HG03571 (cell line): ENCODE results near the gene SOS1.
"Not testable (repeated sequence)": the region's sequence is repeated elsewhere in the genome, so short reads cannot be mapped to it uniquely, and the experiment has no call there.

ENCODE experiments used
- ATAC-seq: cut with Tn5 transposase; IDR thresholded peaks from one replicate; pipeline ENCODE4 v1.9.1; 2021; ENCODE audit not compliant: unreplicated experiment

SOS1 gene

DNA sequence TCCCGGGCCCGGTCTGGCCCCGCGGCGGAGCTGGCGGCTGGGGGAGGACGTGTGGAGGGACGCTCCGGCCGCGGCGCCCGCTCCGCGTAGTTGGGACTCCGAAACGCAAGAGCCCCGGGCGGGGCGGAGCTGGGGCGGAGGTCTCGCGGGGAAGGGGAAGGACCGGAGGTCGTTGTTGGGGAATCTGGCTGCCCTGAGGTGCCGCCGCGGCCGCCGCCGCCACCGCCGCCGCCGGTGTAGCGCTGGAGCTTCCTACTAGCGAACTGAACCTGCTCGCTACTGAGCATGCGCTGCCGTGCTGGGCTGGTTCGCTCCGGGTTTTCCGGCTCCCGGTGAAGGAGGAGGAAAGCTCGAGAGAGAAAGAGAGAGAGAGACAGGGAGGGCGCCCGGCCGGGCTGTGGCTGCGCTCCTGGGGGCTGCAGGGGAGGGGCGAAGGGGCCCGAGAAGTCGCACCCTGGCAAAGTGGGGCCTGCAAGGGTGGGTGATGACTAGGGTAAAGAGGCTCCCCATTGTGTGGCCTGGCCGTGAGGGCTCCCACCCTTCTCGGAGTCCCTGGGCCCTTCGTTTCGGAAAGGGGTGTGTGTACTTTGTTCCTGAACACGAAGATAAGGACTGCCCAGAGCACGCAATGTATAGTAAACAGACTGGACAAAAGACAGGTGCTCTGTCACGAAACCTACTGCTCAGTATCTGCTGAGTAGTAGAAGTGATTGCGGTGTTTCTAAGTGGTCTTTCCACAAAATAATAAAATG lies at the start of gene SOS1:
TSS of gene SOS1 (minus strand) at position 281 of the 752 bp plus-strand sequence. CDS start 629 bp downstream, outside the sequence.
- peak; percentile 44 for ATAC-seq

DNA sequence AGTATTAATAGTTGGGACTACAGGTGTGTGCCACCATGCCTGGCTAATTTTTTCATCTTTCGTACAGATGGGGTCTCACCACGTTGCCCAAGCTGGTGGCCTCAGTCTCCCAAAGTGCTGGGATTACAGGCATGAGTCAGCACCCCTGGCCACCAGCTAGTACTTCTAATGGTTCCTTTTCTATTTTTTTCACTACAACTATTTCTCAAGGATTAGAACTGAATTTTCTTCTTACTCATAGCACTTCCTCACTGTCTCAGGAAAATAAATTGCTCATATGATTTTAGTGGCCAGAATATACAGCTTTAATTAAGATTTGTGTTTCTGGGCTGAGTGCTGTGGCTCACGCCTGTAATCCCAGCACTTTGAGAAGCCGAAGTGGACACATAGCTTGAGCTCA lies 43.2 kb upstream of the SOS1 start:
- ATAC-seq = no peak

DNA sequence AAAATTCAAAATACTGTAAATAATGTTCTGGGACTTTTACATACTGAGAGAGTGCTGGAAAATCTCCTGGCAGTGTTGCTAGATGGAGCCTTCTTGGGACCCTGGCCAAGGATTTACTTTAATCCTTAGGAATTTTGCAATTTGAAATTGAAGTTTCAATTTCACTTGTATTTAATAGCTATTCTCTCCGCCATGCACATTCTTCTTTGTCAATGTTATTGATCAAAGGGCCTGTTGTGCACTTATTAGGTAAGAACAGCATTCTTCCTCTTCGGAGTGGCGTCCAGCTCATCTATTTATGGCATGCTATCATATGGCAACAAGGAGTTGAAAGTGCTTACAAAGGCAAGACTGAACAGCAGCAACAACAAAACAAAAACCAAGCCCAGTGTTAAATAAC lies 40.1 kb upstream of the SOS1 start:
- ATAC-seq = no peak

DNA sequence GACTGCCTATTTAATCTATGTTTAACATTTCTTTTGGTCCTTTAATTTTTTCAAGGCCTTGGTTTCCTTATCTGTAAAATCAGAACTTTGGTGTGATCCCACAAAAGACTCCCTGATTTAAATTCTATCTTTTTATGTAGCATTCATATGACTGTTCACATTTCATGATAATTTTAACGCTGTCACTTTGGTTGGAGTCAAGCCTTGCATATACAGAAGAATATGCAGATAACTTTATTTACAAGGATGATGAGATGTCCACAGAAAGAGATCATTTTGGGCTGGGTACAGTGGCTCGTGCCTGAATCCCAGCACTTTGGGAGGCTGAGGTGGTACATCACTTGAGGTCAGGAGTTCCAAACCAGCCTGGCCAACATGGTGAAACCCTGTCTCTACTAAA lies 38.4 kb upstream of the SOS1 start:
- no peak for ATAC-seq

DNA sequence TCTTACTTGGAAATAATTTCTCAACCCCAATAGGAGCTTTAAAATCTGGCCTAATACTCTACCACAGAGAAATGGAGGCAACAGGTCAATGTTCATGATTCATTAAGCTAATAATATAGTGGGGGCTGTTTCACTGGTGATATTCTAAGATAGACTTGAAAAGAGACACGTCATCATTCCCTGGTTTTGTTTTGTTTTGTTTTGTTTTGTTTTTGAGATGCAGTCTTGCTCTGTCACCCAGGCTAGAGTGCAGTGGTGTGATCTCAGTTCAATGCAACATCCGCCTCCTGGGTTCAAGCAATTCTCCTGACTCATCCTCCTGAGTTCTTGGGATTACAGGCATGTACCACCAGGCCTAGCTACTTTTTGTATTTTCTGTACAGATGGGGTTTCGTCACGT lies 37.5 kb upstream of the SOS1 start:
- ATAC-seq = no peak

DNA sequence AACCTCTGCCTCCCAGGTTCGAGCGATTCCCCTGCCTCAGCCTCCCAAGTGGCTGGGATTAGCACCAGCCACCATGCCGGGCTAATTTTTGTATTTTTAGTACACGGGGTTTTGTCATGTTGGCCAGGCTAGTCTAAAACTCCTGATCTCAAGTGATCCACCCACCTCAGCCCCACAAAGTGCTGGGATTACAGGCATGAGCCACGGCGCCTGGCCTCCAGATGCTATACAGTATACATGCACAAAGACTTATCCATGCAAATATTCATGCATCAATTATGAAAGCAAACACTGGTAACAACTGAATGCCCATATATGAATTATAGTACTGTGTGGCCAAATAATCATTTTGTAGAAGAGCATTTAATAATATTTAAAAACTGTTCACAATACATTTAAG lies 36.0 kb upstream of the SOS1 start:
- ATAC-seq = no peak

DNA sequence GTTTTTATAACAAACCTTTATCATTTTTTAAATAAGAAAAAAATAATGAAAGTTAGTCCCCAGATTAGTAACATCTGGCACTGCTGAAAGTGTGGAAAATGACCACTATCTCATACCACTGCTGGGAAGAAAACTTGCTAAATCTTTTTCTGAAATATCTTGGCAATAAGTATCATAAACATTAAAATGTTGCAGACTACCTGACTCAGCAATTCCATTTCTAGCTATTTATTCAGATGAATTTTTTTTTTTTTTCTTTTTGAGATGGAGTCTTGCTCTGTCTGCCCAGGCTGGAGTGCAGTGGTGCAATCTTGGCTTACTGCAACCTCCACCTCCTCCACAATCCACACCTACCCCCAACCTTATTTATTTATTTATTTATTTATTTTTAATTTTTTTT lies 35.3 kb upstream of the SOS1 start:
- ATAC-seq = no peak

DNA sequence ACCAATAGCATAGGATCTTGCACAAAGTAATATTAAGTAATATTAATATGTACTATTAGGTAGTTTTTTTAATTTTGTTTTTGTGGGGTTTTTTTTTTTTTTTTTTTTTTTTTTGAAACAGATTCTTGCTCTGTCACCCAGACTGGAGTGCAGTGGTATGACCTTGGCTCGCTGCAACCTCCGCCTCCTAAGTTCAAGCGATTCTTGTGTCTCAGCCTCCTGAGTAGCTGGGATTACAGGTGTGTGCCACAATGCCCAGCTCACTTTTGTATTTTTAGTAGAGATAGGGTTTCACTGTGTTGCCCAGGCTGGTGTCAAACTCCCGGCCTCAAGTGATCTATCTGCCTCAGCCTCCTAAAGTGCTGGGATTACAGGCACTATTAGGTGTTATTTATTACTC lies 34.7 kb upstream of the SOS1 start:
- ATAC-seq = not testable (repeated sequence)

DNA sequence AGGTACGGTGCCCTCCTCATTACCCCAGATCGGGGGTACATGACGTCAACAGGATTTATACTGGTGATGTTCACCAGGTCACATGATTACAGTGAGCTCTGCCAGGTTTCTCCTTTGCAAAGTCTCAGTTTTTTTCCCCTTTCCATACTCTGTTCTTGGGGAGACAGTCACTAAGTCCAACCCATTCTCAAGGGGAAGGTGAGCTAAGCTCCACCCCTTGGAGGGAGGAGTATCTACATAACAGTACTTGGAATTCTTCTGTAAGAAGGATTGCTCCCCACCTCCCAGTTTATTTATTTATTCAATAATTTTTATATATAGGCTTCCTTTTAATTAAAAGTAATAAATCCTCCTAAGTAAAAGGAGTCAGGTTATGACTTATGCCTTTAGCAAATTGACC lies 34.1 kb upstream of the SOS1 start:
- no peak for ATAC-seq

DNA sequence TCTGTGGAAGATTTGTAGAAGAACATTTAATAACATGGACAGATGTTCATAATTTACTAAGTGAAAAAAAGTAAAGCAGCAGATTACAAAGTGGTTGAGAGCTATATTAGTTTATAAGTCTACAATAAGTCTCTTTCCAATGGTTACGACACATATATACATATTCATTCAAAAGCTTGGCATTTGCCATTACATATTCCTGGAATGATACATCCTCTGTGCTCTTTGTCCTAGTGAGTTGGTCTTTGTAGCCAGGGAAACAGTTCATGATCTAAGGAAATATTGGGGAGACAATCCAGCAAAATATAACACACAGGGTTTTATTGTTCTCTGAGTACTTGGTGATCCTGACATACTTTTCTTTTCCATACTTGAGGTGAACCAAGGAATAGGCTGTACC lies 32.5 kb upstream of the SOS1 start:
- ATAC-seq = no peak

DNA sequence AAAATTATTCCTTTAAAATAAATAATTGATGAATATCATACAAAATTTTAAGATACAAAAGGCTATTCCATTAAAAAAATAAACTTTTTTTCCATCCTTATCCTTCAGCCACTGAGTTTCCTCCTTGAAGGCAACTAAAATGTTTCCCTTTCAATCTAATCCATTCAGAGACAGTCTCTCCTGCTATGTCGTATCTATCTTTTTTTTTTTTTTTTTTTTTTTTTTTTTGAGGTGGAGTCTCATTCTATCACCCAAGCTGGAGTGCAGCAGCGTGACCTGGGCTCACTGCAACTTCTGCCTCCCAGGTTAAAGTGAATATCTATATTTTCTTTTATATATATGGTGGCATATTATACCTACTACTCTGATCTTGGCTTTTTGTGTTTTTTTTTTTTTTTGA lies 31.7 kb upstream of the SOS1 start:
- no peak for ATAC-seq

DNA sequence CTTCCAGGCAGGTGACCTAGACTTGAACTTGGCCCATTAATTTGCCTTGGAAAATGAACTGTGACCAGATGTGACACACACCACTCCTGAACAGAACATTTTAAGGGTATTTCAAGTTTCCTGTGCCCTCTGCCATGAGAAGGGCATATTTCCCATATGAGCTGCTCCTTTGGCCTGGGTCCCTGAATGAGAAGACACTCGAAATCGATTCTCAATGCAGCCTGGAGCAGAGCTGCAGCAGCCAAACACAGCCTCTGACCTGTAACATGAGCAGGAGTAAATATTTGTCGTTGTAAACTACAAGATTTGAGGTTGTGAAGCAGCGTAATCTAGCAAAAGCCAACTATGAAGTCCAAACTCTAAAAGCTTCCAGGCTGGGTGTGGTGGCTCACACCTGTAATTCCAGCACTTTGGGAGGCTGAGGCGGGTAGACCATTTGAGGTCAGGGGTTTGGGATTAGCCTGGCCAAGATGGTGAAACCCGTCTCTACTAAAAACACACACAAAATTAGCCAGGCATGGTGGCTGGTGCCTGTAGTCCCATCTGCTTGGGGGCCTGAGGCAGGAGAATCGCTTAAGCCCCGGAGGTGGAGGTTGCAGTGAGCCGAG lies 30.1 kb upstream of the SOS1 start:
- ATAC-seq = no peak

DNA sequence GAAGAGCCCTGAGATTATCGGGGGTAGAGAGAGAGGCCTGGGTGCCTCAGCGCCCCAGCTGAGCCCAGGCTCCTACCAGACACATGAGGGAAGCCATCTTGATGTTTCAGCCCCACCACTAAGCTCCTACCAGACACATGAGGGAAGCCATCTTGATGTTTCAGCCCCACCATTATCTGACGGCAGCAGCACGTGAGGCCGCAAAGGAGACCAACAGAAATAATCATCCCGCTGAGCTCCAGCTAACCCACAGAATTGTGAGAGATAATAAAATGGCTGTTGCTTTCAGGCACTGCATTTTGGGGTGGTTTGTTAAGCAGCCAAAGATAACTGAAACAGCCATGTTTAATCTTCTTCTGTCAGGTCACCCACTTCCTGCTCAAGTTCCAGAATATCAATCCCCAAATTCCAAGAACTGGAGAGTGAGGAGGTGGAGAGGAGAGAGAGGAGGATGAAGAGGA lies 29.3 kb upstream of the SOS1 start:
- no peak for ATAC-seq

DNA sequence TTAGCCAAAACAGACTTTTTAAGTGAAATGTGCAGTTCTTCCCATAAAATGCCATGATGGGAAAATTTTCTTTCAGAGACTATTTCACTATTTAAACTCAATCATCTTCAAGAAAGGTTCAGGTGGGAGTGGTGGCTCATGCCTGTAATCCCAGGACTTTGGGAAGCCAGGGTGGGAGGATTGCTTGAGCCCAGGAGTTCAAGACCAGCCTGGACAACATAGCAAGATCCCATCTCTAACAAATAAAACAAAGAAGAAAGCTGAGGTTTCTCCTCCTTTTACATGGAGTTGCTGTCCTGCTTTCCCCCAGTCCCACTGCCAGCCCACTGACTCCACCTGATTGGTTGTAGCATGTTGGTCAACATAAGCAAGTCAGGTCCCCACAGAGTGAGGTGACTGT lies 25.8 kb upstream of the SOS1 start:
- no peak for ATAC-seq

DNA sequence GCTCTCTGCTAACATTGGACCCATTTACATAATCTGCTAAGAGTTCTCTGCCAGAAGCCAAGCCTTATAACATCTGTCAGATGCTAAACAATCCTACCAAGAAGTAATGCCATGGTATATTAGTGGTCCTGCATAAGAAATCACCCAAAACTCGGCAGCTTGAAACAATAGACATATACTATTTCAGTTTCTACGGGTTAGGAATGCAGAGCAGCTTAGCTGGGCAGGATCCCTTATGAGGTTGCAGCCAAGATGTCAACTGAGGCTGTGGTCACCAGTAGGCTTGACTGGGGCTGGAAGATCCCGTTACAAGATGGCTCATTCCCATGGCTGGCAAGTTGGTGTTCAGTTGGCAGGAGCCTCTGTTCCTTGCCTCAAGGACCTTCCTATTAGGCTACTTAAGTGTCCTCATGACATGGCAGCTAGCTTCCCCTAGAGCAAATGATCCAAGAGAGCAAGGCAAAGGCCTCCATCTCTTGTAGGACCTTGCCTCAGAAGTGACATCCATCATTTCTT lies 25.1 kb upstream of the SOS1 start:
- ATAC-seq = no peak

DNA sequence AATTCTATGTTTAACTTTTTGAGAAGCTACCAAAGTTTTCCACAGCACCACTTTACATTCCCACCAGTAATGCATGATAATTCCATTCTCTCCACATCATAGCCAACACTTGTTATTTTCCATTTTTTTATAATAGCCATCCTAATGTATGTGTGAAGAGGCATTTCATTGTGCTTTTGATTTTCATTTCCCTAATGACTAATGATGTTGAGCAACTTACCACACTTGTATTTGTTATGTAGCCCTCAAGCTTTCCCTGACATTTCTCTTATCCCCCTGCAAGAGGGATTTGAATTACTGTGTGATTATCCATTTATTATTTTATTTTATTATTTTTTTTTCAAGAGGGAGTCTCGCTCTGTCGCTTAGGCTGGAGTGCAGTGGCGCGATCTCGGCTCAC lies 23.6 kb upstream of the SOS1 start:
- ATAC-seq = no peak

DNA sequence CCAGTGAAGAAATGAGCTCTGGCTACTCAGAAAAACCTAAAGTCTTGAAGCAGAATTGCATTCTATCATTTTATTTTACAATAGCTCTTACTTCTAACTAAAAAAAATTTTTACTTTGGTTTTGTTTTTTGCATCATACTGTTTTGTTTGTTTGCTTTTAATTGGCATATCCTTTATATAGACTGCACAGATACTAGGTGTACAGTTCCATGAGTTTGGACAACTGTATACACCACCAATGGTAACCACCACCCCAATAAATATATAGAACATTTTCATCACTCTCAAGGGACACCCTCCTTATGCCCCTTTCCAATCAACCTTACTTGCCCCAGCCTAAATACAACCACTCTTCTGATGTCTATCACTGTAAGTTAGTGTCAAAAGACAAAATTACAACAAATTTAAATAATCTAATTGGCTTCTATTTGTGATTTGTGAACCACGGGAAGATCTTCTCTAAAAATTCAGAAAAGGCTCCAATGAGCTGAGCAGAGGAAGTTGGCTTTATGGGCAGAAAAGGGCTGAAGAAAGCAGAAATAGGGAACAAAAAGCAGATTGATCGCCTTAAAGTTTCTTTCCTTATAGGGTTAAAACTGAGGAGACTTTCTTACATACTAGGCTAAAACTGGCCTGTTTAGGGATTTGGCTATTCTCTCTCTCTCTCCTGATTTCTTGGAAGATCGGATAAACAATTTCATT lies 22.2 kb upstream of the SOS1 start:
- ATAC-seq = no peak

DNA sequence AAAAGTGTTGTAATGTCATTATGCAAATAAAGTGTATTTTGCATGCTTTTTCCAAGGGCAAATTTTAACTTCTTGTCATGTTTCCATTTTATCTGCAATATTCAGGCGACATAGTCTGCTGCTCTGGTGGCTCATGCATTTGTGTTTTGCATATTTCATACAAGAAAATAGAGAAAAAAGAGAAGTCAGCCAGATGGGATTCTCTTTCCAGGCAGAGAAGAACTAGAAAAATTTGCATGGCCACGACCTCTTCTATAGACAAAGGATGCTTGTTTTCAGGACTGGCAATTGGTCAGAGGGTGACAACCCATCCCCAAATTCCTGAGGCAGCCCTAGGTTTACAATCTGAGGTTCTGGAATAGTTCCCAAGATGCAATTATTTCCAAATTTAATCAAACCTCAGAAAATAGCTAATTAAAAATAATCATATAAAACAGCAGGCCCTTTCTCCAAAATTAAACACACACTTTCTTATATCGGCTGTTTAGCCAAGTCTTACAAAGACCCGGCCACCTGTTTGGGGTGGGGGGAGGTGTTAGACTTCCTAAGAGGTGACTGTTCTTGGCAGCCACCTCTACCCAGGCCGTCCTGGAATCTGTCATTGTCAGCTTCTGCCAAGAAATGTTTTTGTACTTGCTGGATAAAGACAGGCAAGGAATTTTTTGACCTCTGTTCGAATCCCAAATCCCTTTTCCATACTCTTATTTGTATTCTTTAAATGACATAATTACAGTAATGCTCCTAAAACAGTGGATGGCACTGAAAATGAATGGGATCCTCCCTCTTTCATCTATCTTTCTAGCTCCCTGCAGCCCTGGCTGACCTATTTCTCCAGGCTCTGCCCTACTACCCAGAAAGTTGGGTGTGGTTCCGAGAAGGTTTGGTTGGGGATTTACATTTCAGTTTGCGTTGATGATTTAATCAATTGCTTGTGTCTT lies 20.8 kb upstream of the SOS1 start:
- ATAC-seq = no peak

DNA sequence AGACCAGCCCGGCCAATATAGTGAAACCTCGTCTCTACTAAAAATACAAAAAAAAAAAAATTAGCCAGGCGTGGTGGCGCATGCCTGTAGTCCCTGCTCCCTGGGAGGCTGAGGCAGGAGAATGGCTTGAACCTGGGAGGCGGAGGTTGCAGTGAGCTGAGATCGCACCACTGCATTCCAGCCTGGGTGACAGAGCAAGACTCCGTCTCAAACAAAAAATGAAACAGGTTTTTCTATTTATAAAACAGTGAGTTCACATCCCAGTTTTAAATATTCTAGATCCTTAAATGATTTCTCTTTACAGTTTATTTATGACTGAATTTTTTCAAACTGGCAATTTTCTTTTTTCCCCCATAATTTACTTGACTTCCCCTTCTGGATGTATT lies 20.1 kb upstream of the SOS1 start:
- ATAC-seq = not testable (repeated sequence)

DNA sequence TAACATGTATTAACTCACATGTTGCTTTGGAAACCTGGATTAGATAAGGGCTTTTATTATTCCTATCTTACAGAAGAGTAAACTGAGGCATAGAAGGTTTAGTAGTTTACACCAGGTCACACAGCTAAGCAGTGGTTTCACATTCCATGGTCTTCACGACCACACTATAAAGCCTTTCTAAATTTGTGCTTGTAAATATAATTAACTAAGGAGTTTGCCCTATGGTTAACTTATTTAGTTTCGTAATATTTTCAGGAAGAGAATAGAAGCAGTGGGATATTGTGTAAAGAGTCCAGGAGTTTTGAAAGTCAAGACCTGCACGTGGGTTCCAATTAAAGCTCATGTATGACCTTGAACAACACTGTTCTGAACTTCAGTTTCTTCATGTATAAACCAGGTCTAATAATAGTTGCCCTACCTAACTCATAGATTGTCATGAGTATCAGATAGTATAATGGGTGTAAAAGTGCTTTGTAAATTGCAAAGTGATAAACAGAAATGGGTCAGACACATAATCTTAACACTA lies 19.5 kb upstream of the SOS1 start:
- ATAC-seq = no peak
